HG03460 (cell line): Measurements from ENCODE around the gene BMF.
A peak's percentile ranks its signal among the peaks of the same experiment; 100 is the strongest.
"Not testable (repeated sequence)": the region's sequence is repeated elsewhere in the genome, so short reads cannot be mapped to it uniquely, and the experiment has no call there.

Experiments used
- ATAC-seq: cut with Tn5 transposase; IDR thresholded peaks from one replicate; pipeline ENCODE4 v1.9.1; 2021; ENCODE audit not compliant: unreplicated experiment

BMF gene

DNA sequence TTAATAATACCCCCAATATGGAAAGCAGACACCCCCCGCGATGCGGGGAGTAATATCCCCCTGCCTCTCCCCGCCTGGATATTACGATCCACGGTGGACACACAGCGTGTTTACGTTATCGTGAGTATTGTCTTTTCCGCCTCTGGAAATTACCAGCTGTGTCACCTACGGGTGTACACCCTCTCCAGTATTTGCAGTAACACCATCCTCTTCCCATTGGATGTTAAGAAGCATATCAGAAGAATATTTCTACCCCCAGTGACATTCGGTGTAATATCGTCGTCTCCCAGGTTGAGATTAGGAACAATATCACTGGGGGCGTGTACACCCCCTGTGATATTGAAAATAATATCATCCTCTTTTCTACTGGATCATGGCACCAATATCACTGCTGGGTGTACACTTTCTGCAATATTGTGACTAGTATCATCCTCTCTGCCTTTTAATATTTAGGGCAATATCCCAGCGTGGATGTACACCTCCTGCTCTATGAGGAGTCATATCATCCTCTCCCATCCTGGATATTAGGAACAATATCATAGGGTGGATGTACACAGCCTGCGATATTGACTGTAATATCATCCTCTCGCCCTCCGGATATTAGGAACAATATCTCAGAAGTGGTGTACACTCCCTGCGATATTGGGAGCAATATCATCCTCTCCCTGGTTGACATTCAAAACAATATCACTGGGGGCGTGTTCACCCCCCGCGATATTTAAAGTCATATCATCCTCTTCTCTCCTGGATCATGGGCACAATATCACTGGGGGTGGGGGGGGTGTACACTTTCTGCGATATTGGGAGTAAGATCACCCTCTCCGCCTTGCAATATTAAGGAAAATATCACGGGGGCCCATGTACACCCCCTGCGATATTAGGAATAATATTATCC lies 20.3 kb upstream of the BMF start:
- no peak for ATAC-seq

DNA sequence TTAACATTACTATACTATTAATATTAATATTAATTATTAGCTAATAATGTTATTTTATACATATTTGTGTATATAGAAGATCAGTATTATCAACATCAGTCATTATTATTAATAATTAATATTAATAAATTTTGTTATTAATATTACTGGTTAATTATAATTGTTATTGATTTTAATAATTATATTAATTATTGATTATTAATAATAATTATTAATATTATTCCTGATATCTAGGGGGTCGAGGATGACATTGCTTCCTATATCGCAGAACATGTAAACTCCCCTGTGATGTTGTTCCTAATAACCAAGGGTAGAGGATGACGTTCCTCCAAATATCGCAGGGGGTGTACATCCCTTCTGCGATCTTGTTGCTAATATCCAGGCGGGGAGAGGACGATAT lies 17.3 kb upstream of the BMF start:
- no peak for ATAC-seq

DNA sequence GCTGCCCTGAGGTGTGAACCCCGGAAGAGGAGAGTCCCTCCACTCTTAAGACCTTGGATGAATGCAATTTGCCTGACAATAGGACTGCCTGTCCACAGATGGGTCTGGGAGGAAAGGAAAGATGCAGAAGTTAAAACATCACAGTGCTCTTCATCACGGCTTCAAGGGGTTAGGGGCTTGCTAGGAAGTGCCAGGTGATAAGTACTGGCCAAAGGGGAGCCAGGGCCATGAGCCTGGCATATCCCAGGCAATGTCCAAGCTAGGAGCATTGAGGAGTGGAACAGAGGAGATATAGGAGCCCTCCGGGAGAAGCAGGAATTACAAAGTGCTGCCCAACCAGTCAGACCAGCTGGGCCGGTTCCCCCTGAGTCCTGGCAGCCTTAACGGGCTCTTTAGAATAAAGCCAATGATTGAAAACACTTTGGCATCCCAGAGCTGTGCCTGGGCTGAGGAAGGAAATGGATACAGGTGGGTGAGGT lies 16.2 kb upstream of the BMF start:
- ATAC-seq = not testable (repeated sequence)

DNA sequence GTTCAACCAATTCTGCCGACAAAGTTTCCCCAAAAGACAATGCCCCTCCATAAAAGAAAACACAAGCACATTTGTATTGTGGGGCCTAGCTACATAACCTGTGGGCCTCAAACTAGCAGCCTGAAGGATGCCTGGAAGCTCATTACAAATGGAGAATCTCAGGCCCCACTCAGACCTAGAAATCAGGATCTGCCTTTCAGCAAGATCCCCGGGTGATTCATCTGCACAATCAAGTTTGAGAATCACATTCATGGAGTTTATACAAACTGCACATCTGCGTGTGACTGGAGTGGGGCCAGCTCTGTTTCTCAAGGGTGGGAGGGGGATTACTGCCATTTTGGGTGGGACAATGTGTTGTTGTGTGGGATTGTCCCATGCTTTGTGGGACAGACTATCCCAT lies 15.7 kb upstream of the BMF start:
- ATAC-seq = not testable (repeated sequence)

DNA sequence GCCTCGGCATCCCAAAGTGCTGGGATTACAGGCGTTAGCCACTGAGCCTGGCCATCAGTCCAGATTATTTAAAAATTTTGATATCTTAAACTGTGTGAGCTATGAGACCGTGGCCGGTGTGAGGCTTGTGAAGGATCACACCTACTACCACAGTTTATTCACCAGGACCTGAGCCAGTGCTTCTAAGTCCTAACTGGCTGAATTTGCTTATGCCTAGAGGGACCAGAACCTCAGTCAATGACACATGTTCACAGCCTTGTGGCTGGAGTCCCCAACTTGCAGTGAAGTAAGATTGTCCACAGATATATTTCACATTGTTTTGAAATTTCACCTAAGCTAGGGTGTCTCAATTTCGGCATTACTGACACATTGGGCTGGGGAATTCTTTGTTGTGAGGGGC lies 15.2 kb upstream of the BMF start:
- ATAC-seq = not testable (repeated sequence)

DNA sequence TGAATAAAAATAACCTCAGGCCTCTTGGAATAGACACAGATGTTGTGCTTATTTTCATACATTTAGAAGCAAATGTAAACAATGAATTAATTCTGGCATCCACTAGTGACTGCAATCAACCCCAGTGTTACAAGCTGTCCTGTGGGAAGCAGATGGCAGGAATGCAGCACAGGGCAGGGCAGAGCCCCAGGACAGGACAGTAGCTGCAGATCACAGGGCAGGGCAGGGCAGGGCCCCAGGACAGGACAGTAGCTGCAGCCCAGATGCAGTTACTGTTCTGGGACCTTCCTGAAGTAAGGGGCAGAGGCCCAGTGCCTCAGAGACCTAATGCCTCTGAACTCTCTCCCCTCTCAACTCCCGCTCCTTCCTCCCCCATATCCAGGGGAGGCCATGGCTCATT lies 14.3 kb upstream of the BMF start:
- ATAC-seq = not testable (repeated sequence)

DNA sequence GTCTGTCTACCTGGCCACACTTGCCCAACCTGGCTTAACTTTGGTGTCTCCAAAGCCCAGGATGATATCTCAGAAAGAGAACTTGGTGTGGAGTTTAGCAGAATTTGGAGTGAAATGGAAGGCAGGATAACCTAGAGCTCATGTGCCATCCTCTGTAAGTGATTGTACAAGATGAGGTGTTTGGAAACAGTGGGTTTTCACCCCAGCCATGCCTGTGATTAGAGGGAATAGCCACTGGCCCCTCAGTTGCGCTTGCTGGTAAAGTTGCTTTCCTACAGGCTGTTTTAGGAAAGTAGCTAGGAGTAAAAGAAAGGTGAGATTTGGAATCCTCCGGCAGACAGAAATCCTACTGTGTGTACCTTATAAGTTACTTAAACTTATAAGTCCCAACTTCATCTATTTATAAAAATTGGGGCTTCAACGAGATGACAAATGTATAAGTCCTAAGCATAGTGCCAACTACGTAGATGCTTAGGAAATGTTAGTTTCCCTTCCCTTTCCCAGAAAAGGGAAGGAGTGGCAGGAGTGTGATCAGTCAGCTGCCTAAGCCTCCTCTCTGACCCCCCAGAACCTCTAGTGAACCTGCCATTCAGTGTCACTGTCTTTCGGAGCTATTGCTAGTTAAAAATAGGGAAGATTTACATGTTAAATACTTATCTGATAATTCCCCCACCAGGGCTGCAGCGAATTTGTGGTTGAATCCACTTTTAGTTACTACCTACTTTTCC lies 13.4 kb upstream of the BMF start:
- ATAC-seq = no peak

DNA sequence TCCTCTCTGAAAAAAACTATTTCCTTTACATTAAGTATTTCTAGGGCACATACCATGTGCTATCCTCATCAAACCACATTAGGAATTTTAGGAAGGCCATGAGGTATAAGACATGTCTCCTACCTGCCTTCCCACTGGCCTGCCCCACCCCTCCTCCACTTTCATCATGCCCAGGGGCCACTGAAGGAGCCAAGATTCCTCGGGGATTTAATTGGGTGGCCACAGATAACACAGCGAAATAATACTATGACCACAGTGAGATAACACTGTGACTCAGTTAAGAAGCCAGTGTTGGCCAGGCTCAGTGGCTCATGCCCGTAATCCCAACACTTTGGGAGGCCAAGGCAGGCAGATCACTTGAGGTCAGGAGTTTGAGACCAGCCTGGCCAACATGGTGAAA lies 9.8 kb upstream of the BMF start:
- no peak for ATAC-seq

DNA sequence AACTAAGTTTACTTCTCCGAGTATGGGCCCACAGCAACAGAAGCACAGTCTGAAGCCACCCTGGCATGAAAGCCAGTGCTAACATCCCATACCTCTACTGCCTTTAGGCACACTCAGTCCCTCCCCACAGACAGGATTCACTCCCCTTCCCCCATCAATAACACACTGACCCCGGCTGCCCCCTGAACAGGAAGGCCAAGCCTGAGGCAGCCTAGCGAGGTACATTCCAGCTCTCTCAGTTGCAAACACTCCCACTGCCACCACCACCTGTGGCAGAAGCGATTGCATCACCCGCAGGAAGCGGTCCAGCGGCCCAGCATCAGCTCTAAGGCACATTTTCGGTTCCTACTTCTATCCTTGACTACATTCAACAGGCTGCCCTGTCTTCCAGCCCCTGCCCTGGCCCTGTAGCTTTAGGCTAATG lies 7.0 kb upstream of the BMF start:
- ATAC-seq = peak; percentile 94

DNA sequence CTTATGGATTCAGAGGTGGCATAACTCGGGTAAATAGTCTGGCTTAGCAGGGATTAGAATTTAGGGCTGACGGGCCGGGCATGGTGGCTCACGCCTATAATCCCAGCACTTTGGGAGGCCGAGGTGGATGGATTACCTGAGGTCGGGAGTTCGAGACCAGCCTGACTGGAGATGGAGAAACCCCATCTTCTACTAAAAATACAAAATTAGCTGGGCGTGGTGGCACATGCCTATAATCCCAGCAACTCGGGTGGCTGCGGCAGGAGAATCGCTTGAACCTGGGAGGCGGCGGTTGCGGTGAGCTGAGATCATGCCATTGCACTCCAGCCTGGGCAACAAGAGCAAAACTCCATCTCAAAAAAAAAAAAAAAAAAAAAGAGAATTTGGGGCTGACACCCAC lies 6.4 kb upstream of the BMF start:
- not testable (repeated sequence) for ATAC-seq

DNA sequence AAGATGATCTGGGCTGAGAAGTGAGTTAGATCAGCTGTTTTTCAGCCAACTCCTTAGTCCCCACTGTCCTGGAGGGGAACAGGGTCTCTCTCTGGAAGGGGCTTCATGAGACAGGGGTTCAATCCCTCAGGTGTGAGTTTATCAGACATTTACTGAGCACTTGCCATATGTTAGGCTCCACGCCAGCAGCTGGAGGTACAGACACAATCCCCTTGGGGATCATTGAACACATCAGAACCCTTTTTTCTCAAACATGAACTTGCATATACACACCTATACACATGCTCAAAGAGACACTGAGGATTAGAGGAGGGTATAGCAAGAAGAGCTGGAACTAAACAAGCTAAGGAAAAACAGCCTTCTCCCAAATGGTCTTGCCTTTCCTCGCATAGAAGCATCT lies 5.5 kb upstream of the BMF start:
- no peak for ATAC-seq

DNA sequence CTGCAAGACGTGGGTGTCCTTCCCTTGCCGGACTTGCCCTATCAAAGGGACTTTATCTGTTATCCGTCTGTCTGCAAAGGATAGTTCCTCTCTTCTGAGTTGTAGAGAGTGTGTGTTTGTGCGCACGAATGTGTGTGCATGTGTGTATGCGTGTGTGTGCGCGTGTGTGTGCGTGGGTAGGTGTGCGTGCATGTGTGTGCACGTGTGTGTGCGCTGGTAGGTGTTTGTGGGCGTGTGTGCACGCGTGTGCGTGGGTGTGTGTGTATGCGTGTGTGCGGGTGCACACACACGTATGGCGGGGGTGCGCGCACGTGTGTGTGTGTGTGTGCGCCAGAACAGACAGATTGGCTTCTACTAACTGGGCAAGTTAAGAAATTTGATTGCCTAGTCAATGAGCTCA lies 4.1 kb upstream of the BMF start:
- no peak for ATAC-seq

DNA sequence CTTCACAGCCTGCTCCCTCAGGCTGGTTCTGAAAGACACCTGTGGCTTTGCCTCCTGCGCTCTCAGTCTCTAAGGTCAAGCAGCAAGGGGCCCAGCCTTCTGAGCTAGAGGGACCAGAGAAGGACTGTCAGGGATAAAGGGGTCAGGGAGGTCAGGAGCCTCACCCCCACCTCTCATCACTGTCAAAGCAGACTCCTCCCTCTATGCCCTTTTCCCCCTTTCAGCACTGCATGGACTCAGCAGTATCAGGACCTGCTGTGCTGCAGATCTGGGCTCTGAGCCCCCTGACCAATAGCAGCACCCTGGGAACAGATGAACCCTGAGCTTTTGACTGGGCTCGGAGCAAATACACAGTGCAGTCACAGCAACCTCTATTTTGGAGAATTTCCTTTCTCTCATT lies 3.2 kb upstream of the BMF start:
- ATAC-seq = no peak

DNA sequence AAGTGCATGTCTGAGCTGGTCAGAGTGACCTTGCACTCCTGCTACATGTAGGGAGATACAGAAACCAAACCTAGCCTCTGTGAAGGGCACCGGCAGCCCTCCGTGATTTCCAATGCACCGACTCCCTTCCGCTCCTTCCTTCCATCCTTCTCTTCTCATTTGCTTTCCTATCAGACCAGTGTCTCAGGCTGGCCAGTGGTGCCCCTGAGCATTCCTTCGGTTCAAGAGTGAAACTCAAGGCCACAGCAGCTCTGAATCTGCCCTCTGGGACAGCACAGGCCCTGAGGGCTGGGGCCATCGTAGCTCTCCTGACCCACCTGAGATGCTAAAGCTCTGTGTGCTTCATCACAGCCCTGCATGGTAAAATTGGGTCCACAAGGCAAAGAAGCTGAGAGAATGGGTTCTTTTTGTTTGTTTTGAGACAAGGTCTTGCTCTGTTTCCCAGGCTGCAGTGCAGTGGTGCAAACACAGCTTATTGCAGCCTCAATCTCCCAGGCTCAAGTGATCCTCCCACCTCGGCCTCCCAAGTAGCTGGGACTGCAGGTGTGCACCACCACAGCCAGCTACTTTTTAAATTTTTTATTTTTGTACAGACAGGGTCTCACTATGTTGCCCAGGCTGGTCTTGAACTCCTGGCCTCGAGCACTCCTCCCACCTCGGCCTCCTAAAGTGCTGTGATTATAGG lies 2.3 kb upstream of the BMF start:
- ATAC-seq = no peak

DNA sequence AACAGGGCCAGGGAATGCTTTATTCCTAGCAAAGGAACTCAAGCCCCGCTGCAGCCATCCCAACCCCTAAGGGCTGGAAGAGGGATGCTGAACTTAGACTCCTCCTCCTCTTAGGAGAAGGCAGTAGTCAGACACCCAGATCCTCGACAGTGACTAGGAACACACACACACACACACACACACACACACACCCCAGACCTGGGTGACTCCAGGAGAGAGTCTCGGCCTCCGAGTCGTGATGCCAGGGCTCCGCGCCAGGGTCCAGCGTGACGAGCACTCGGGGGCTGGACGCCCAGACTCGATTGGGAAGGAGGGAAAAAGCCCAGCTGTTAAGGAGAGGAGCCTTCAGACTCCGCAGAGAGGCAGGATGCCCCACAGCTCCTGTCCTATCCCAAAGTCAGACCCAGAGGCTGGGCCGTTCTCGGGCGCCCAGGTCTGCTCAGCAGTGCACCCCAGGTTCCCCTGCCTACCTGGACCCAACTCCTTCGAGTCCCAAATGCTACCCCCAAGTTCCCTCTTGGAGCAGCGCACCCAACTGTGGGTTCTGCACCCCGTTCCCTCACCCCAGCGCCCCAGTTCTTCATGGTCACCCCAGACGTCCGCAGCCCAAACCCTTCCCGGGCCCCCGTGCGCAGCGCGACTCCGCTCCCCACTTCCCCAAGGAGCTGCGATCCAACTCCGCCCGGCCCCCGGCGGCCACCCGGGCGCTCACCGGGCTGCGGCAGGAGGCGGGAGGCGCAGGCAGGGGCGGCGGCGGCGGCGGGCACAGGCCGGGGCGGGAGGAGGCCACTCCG lies 421 bp downstream of the BMF start:
- ATAC-seq = peak; percentile 2

DNA sequence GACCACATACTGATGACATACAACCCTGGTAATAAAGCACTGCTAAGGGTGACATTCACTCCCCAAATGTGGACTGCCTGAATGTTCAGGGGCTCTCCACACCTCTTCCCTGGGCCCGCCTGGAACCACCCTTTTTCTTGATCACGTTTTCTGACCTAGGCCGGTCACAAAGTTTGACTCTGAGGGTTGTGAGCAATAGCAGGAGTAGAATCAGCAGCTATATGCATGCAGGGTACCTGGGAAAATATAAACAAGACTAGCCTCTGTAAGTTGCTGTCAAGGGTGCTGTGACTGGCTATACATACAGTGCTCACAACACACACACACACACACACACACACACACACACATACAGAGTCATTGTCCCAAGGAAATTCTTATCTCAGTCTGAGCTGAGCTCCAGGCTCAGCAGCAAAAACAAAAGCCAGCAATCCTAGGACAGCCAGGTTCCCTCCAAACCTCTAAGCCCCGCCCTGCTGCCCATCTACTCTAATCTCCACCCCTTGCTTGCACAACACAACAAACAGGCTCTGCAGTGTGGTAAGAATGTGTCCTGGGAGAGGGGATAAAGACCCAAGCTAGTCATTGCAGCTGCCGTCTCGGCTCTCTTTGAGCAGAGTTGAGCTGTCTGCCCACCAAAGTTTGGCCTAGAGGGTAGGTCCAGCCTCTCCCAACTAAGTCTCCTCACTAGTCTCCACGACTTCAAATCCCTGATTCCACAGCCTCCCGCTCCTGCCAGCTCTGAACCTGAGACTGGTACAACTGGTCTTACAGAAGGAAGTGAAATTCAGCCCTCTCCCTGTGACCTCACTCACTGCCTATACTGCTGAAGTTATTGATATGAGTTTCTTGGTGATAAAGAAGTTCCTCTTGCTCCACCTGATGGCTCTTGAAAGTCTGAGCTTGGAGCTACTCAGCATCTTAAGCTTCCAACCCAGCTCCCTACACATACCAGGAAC lies 2.2 kb downstream of the BMF start:
- ATAC-seq = peak; percentile 23

DNA sequence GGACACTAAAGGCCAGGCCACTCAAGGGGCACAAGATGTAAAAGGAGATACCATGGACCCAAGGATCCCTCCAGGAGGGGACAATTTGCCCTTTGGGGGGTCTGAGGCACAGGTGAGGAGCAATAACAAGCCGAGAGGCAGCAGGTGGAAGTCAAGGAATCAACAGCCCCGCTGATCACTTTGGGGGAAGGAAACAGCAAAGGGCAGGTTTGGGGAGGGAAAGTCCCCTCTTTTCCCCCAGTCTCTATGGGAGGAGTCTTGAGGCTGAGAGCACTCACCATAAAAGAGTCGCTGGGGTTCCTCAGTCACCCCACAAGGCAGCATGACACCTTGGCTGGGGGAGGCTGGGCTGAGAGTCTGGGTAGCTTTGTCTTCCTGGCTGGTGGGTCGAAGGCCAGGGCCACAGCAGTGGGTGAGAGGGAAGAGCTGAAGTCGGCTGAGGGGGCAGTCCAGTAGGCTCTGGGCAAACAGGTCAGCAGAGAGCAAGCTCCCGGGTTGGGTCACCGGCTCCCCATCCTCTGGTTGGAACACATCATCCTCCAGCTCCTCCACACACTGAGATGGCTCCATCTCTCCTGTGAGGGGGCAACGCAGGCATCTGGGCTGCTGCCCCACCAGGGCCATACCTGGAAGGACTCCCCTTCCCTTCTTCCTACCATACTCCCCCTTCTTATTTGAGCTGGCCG lies 3.0 kb downstream of the BMF start:
- ATAC-seq = no peak

DNA sequence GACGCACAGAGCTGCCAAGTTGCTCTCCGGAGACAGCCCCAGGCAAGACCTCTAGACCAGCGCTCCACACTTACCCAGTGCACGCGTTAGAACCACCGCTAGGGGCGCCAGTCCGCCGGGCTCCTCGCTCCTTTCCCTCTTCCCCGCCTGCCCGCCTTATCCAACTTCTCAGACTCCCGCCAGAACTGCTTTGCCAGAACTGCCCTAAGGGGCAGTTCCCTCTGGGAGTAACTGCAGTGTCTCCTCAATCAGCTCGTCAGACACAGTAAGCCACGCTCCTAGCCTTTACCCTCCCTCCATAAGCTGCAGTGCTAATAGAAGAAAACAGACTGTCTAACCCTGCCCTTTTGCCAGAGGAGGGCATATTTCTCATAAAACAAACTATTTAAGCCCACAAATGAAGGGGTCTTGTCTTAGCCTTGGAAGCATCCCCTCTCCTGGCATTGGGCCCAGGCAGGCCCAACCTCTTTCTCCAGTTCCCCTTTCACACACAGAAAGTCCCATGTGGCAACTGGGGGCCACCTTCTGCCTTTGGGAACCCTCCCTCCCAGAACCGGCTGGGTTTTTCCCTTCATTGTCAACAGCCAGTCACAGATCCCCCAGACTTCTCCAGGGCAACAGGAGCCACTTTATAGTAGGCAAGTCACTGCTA lies 3.7 kb downstream of the BMF start:
- ATAC-seq = peak; percentile 20
